Stomach (tissue), 4 donors: ENCODE results near the gene PSD.

Source experiments
- CTCF ChIP-seq, 7 experiments: fragments of 450-650 bp in 4 of 7; fragments of 200-600 bp in 3 of 7; sonication (generic) in 3 of 7; IDR thresholded peaks; one replicate each; pipeline ENCODE4 v1.5.1; 2016 to 2019; ENCODE audit warnings: antibody characterized with exemption in 7 of 7, control low read depth in 2 of 7, mild to moderate bottlenecking in 1 of 7
- POLR2AphosphoS5 ChIP-seq, 3 donors: sonication (generic); formaldehyde crosslinking; IDR thresholded peaks; one replicate each; pipeline ENCODE4 v1.6.1; 2016; ENCODE audit warnings: antibody characterized with exemption in 3 of 3

GRCh38 chr10:102467318-102467717 is 48.7 kb upstream of the PSD start:
- TF ChIP-seq CTCF (IDR thresholded peaks at IDR 0.05): no peak
- TF ChIP-seq POLR2AphosphoS5 (IDR thresholded peaks at IDR 0.05): no peak
